ENCODE results near the gene RGS14. TPM values are rescaled to one million over a fixed set of nuclear protein-coding genes. Genes with fewer than 3 reads are reported as not detected.

The RGS14 gene
- total RNA-seq, 2 experiments from 2014 or later = 33.0 to 46.3 TPM

- Histone ChIP-seq H3K9me2 (ENCODE audit: insufficient read depth, low read length) (no peaks in the 10 kb centered on the region), H2AFZ (ENCODE audit: low read length) (no peak within 1 kb of the TSS), H3K36me3 (ENCODE audit: insufficient read depth, low read length) (no peaks in the 10 kb centered on the region), H3K4me2 (ENCODE audit: low read length) (no peak within 1 kb of the TSS), H3K4me3 (ENCODE audit: low read depth, low read length, poor library complexity, severe bottlenecking) (no peak within 1 kb of the TSS), H3K79me2 (ENCODE audit: insufficient read depth, low read depth, low read length) (no peaks in the 10 kb centered on the region), H3K27ac (ENCODE audit: low read depth, low read length, poor library complexity, severe bottlenecking) (no peak within 1 kb of the TSS), H3K4me1 (ENCODE audit: insufficient read depth, low read length, poor library complexity, severe bottlenecking) (peaks cover 10% of the 10 kb centered on the region), H3K9me3 (ENCODE audit: low read length) (no peaks in the 10 kb centered on the region), H4K20me1 (ENCODE audit: insufficient read depth, low read length) (no peaks in the 10 kb centered on the region)
- ChIA-PET POLR2A (interaction anchor here (0.5 to 1.9 kb wide), 6 partner anchors 10 to 301 kb away, joined by 3 to 6 read pairs (median 4); partner anchors contain the start of gene GRK6), CTCF (ENCODE audit: unreplicated experiment) (no interaction called here)
- intact Hi-C loops (cut with micrococcal nuclease; ENCODE audit: unreplicated experiment) = loop anchor here (10.0 kb wide), 1 partner anchor 186 kb away; the partner anchor contains the start of gene TMED9
- BruUV-seq (replicated peaks) = no TSS peak
- DNase-seq (ENCODE audit: low spot score) = no peak
- no peak for TF ChIP-seq EZH2phosphoT487 (IDR thresholded peaks at IDR 0.05; ENCODE audit: borderline replicate concordance, low read depth, low read length)
- TF ChIP-seq CTCF (conservative IDR thresholded peaks at IDR 0.05; ENCODE audit: low read length) = no peak
Observed at GRCh38 chr5:177409043-177409801, 51.5 kb downstream of the RGS14 start, which contains the start of gene F12. Gene F12, minus strand, starts transcription at chr5:177409564. Its CDS starts 37 bp downstream, at chr5:177409527.

- H2AFZ ChIP-seq (ENCODE audit: low read length) = no peak overlapping the region
- peaks cover 5% of the 10 kb centered on the region for H3K4me1 ChIP-seq (ENCODE audit: insufficient read depth, low read length, poor library complexity, severe bottlenecking)
- ChIA-PET CTCF (ENCODE audit: unreplicated experiment) (no interaction called here), POLR2A (no interaction called here)
- no peaks in the 10 kb centered on the region for H3K9me3 ChIP-seq (ENCODE audit: low read length)
- H3K36me3 ChIP-seq (ENCODE audit: insufficient read depth, low read length) = no peaks in the 10 kb centered on the region
- H3K9me2 ChIP-seq (ENCODE audit: insufficient read depth, low read length) = no peaks in the 10 kb centered on the region
- no peak overlapping the region for H3K27ac ChIP-seq (ENCODE audit: low read depth, low read length, poor library complexity, severe bottlenecking)
- H3K4me2 ChIP-seq (ENCODE audit: low read length) = no peak overlapping the region
- no peaks in the 10 kb centered on the region for H4K20me1 ChIP-seq (ENCODE audit: insufficient read depth, low read length)
- BruUV-seq (replicated peaks) = no TSS peak
- H3K4me3 ChIP-seq (ENCODE audit: low read depth, low read length, poor library complexity, severe bottlenecking) = no peak overlapping the region
- intact Hi-C loops (cut with micrococcal nuclease; ENCODE audit: unreplicated experiment) = no loop called here
- no peaks in the 10 kb centered on the region for H3K79me2 ChIP-seq (ENCODE audit: insufficient read depth, low read depth, low read length)
- no peak for DNase-seq (ENCODE audit: low spot score)
- TF ChIP-seq EZH2phosphoT487 (IDR thresholded peaks at IDR 0.05; ENCODE audit: borderline replicate concordance, low read depth, low read length) (no peak), CTCF (conservative IDR thresholded peaks at IDR 0.05; ENCODE audit: low read length) (no peak)
Observed at GRCh38 chr5:177410575-177410974, 52.9 kb downstream of the RGS14 start.

GRCh38 chr5:177412603-177413233 lies 55.0 kb downstream of the RGS14 start:
- no peaks in the 10 kb centered on the region for H3K36me3 ChIP-seq (ENCODE audit: insufficient read depth, low read length)
- no peaks in the 10 kb centered on the region for H3K9me3 ChIP-seq (ENCODE audit: low read length)
- ChIA-PET POLR2A (no interaction called here), CTCF (ENCODE audit: unreplicated experiment) (no interaction called here)
- no peak for DNase-seq (ENCODE audit: low spot score)
- H2AFZ ChIP-seq (ENCODE audit: low read length) = no peak overlapping the region
- TF ChIP-seq CTCF (conservative IDR thresholded peaks at IDR 0.05; ENCODE audit: low read length) (no peak), EZH2phosphoT487 (IDR thresholded peaks at IDR 0.05; ENCODE audit: borderline replicate concordance, low read depth, low read length) (no peak)
- H3K4me1 ChIP-seq (ENCODE audit: insufficient read depth, low read length, poor library complexity, severe bottlenecking) = peaks cover 5% of the 10 kb centered on the region
- H3K4me3 ChIP-seq (ENCODE audit: low read depth, low read length, poor library complexity, severe bottlenecking) = no peak overlapping the region
- intact Hi-C loops (cut with micrococcal nuclease; ENCODE audit: unreplicated experiment) = no loop called here
- H3K79me2 ChIP-seq (ENCODE audit: insufficient read depth, low read depth, low read length) = no peaks in the 10 kb centered on the region
- H3K27ac ChIP-seq (ENCODE audit: low read depth, low read length, poor library complexity, severe bottlenecking) = no peak overlapping the region
- no peaks in the 10 kb centered on the region for H3K9me2 ChIP-seq (ENCODE audit: insufficient read depth, low read length)
- BruUV-seq (replicated peaks) = no TSS peak
- no peaks in the 10 kb centered on the region for H4K20me1 ChIP-seq (ENCODE audit: insufficient read depth, low read length)
- no peak overlapping the region; the same call in 1 of the 2 replicates for H3K4me2 ChIP-seq (ENCODE audit: low read length)
